HepG2 (cell line): ENCODE results near the gene AKAP6. TPM values are rescaled to one million over a fixed set of nuclear protein-coding genes. Genes with fewer than 3 reads are reported as not detected.

ENCODE experiments used
- ATAC-seq: fragments of 200-7000 bp; cut with Tn5 transposase; 3 replicates; pipeline ENCODE4 v1.9.1; 2020; ENCODE audit warnings: mild to moderate bottlenecking, moderate library complexity
- BruUV-seq: library from RNA; stranded (reverse); fragments of 400-500 nt; replicated peaks from 2 replicates; lab custom pipeline; 2021; lab: Mats Ljungman, UMichigan
- CTCF ChIA-PET: fragments of 300-600 bp; formaldehyde crosslinking; extraction: SDS; loops from one replicate; lab custom pipeline; 2021; ENCODE audit warnings: low total read pairs, inconsistent platforms, low intra/inter-chr PET ratio; lab: Yijun Ruan, JAX
- POLR2A ChIA-PET: fragments of 350-600 bp; sonication (Branson Sonifier 250); formaldehyde crosslinking; loops from one replicate; lab custom pipeline; 2020; ENCODE audit warnings: antibody characterized with exemption, inconsistent platforms; lab: Yijun Ruan, JAX
- DNase-seq: peaks from one replicate; pipeline ENCODE4 v3.0.0-alpha.2; 2015; ENCODE audit warnings: low spot score
- FAIRE-seq: peaks from 3 replicates; lab custom pipeline; 2011; peaks lifted over from hg19 to GRCh38; lab: Jason Lieb, UNC
- H2AFZ ChIP-seq: one replicate; pipeline ENCODE4 v1.6.1; 2011; ENCODE audit warnings: low read length, inconsistent platforms
- H3K27ac ChIP-seq: fragments of 300-600 bp; 3 replicates; pipeline ENCODE4 v1.8.0; 2011; ENCODE audit warnings: mixed run types, mild to moderate bottlenecking, mixed read lengths, low read length, inconsistent platforms; ENCODE audit not compliant: insufficient read depth; ENCODE audit errors: extremely low read length
- H3K27me3 ChIP-seq, 2 experiments: fragments of 200-600 bp in 1 of 2; 2 replicates in 1 of 2; 3 replicates in 1 of 2; pipeline versions ENCODE4 v1.6.0 to v1.8.0; 2011; ENCODE audit warnings: low read length in 2 of 2, mild to moderate bottlenecking in 2 of 2, moderate library complexity in 2 of 2, inconsistent platforms in 1 of 2; ENCODE audit not compliant: insufficient read depth in 2 of 2, control insufficient read depth in 1 of 2
- H3K36me3 ChIP-seq, 2 experiments: fragments of 200-600 bp in 1 of 2; replicated peaks in 1 of 2; 2 replicates in 1 of 2; 3 replicates in 1 of 2; pipeline versions ENCODE4 v1.5.1 to v1.8.0; 2011; ENCODE audit warnings: low read length in 2 of 2, inconsistent platforms in 1 of 2; ENCODE audit not compliant: insufficient read depth in 2 of 2, control insufficient read depth in 1 of 2
- H3K4me1 ChIP-seq: 2 replicates; pipeline ENCODE4 v1.5.1; 2012; ENCODE audit warnings: low read length, inconsistent platforms; ENCODE audit not compliant: insufficient read depth
- H3K4me2 ChIP-seq: 2 replicates; pipeline ENCODE4 v1.6.0; 2011; ENCODE audit warnings: low read depth, low read length, inconsistent platforms
- H3K4me3 ChIP-seq, 3 experiments: fragments of 200-600 bp in 1 of 3; sonication (generic), shearing (Covaris generic) in 1 of 3; replicated peaks in 1 of 3; 2 replicates each; pipeline ENCODE4 v1.5.1; 2011 to 2016; ENCODE audit warnings: low read length in 3 of 3, inconsistent platforms in 2 of 3, low read depth in 2 of 3, mild to moderate bottlenecking in 2 of 3, control low read depth in 1 of 3, mixed read lengths in 1 of 3; ENCODE audit not compliant: insufficient read depth in 1 of 3
- H3K79me2 ChIP-seq: one replicate; pipeline ENCODE4 v1.6.1; 2011; ENCODE audit warnings: low read length, inconsistent platforms; ENCODE audit not compliant: insufficient read depth
- H3K9ac ChIP-seq: 2 replicates; pipeline ENCODE4 v1.6.0; 2011; ENCODE audit warnings: mild to moderate bottlenecking, low read depth, low read length, inconsistent platforms; ENCODE audit not compliant: insufficient read depth
- H3K9me3 ChIP-seq: 2 replicates; pipeline ENCODE4 v1.5.1; 2012; ENCODE audit warnings: mild to moderate bottlenecking, low read length
- H4K20me1 ChIP-seq: 2 replicates; pipeline ENCODE4 v1.6.0; 2011; ENCODE audit warnings: inconsistent platforms, mild to moderate bottlenecking, low read length, moderate library complexity; ENCODE audit not compliant: insufficient read depth
- ATM ChIP-seq: fragments of 450-650 bp; IDR thresholded peaks from 2 replicates; pipeline ENCODE4 v1.7.1; 2017; ENCODE audit warnings: mild to moderate bottlenecking, borderline replicate concordance
- CBX2 ChIP-seq, 2 experiments: fragments of 200-600 bp in 1 of 2; sonication (generic); formaldehyde crosslinking in 1 of 2; IDR thresholded peaks; 2 replicates each; pipeline versions ENCODE4 v1.7.0 to v1.8.1; 2018 to 2022; ENCODE audit warnings: low read depth in 2 of 2, low read length in 1 of 2, mild to moderate bottlenecking in 1 of 2, missing genetic modification reagents in 1 of 2
- FOXC1 ChIP-seq: sonication (generic); formaldehyde crosslinking; IDR thresholded peaks from 2 replicates; pipeline ENCODE4 v1.8.0; 2022; ENCODE audit warnings: mild to moderate bottlenecking, missing genetic modification reagents, borderline replicate concordance
- GTF3A ChIP-seq: sonication (generic); formaldehyde crosslinking; conservative IDR thresholded peaks from 2 replicates; pipeline ENCODE4 v1.4.0; 2020; ENCODE audit warnings: mild to moderate bottlenecking, missing genetic modification reagents
- HNRNPLL ChIP-seq: fragments of 200-400 bp; formaldehyde crosslinking; IDR thresholded peaks from 2 replicates; pipeline ENCODE4 v1.6.1; 2017; ENCODE audit warnings: mild to moderate bottlenecking, low read depth, low read length; ENCODE audit not compliant: poor library complexity, severe bottlenecking
- MEIS1 ChIP-seq: sonication (generic); formaldehyde crosslinking; IDR thresholded peaks from 2 replicates; pipeline ENCODE4 v1.9.0; 2021; ENCODE audit warnings: mild to moderate bottlenecking, missing genetic modification reagents, moderate library complexity, borderline replicate concordance
- NCOA5 ChIP-seq: sonication (generic); formaldehyde crosslinking; IDR thresholded peaks from 2 replicates; pipeline ENCODE4 v1.4.0; 2020; ENCODE audit warnings: missing genetic modification reagents
- RBM39 ChIP-seq: fragments of 200-400 bp; formaldehyde crosslinking; IDR thresholded peaks from one replicate; pipeline ENCODE4 v1.6.1; 2018; ENCODE audit warnings: antibody characterized with exemption, mild to moderate bottlenecking, low read depth, low read length; ENCODE audit not compliant: poor library complexity, severe bottlenecking
- ZNF232 ChIP-seq: sonication (generic); formaldehyde crosslinking; IDR thresholded peaks from 2 replicates; pipeline ENCODE4 v1.4.0; 2020; ENCODE audit warnings: missing genetic modification reagents, borderline replicate concordance
- ZNF598 ChIP-seq: sonication (generic); formaldehyde crosslinking; IDR thresholded peaks from 2 replicates; pipeline ENCODE4 v1.5.1; 2020; ENCODE audit warnings: mild to moderate bottlenecking, missing genetic modification reagents, borderline replicate concordance
- ZSCAN22 ChIP-seq: sonication (generic); formaldehyde crosslinking; IDR thresholded peaks from 2 replicates; pipeline ENCODE4 v1.4.0; 2020; ENCODE audit warnings: mild to moderate bottlenecking, missing genetic modification reagents
- WGBS: methylation state at CpG from one replicate; pipeline ENCODE4 v1.1.6; 2017; ENCODE audit warnings: low lambda C conversion rate; 5-methylcytosine and 5-hydroxymethylcytosine counted together
- in situ Hi-C: cut with HindIII; loops from 2 replicates; pipeline ENCODE4 v1.10.0; 2017; ENCODE audit warnings: low pct_unique_long_range_greater_than_20kb; ENCODE audit not compliant: extremely low pct_ligation_motif_present
- intact Hi-C: fragments of 100-400 bp; cut with micrococcal nuclease; formaldehyde crosslinking; loops from one replicate; pipeline ENCODE4 v1.10.0; 2022; ENCODE audit not compliant: unreplicated experiment
- polyA plus RNA-seq, 8 experiments: library from polyadenylated mRNA; depleted of rRNA in 3 of 8; stranded (reverse) in 7 of 8; unstranded in 1 of 8; fragments of >200 nt; fragmentation: Illumina TruSeq in 4 of 8; extraction: Trizol in 4 of 8; gene quantifications; 2 replicates each; pipeline versions ENCODE4 v1.2.1 to v1.2.3, GENCODE V29; 2011 to 2016; ENCODE audit warnings: low read depth in 4 of 8, missing spikeins in 1 of 8, mixed read lengths in 1 of 8; ENCODE audit not compliant: insufficient read depth in 1 of 8
- total RNA-seq, 5 experiments: library from RNA; depleted of rRNA; stranded (reverse); fragments of >200 nt; fragmentation: Illumina TruSeq; extraction: Trizol; gene quantifications; 2 replicates each; pipeline ENCODE4 v1.2.3, GENCODE V29; 2016; ENCODE audit warnings: low read depth in 1 of 5
- TF ChIP-seq, protein P1 (sequence below): sonication (generic); formaldehyde crosslinking; IDR thresholded peaks from 2 replicates; pipeline ENCODE4 v1.8.1; 2023; ENCODE audit warnings: mild to moderate bottlenecking, moderate library complexity, missing genetic modification reagents
- TF ChIP-seq, protein P2 (sequence below): IDR thresholded peaks from 2 replicates; pipeline ENCODE4 v1.6.1; 2016; ENCODE audit warnings: low read depth, missing genetic modification reagents, missing compliant biosample characterization

The AKAP6 gene
- total and polyA plus RNA-seq, 2 of the 13 experiments (the other 11 are each of a cell fraction or from before 2014, with no cell fraction given), result 1.4 TPM

- TF ChIP-seq RBM39 (no peak), MEIS1 (CRISPR knock-in tag) (no peak), GTF3A (CRISPR knock-in tag) (no peak)
These were observed 195.7 kb downstream of the AKAP6 start (continued) for GRCh38 chr14:32524609-32525375.

- POLR2A ChIA-PET, result no interaction called here
- TF ChIP-seq CBX2 (IDR thresholded peaks at IDR 0.05; ENCODE audit: low read depth, low read length) (no peak), CBX2 (CRISPR knock-in tag; IDR thresholded peaks at IDR 0.05; ENCODE audit: low read depth) (no peak), ZNF598 (CRISPR knock-in tag) (no peak), ZNF232 (CRISPR knock-in tag) (no peak), HNRNPLL (no peak), NCOA5 (CRISPR knock-in tag) (no peak), ATM (no peak), FOXC1 (no peak), ZSCAN22 (CRISPR knock-in tag) (no peak)
- TF ChIP-seq, protein P1, sequence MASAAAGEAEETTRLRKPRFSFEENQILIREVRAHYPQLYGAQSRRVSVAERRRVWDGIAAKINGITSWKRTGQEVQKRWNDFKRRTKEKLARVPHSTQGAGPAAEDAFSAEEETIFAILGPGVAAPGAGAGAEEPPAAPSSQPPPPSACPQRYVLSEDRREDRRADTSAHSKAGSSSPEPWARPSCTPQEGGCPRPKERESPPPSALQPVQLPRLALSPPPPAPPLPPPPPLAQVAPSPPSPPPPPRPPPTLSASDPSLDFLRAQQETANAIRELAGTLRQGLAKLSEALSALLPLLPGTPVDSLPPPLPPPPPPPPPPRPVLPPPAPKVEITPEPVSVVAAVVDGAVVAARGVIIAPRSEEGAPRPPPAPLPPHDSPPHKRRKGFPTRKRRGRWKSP (CRISPR knock-in tag), result no peak
- TF ChIP-seq, protein P2, sequence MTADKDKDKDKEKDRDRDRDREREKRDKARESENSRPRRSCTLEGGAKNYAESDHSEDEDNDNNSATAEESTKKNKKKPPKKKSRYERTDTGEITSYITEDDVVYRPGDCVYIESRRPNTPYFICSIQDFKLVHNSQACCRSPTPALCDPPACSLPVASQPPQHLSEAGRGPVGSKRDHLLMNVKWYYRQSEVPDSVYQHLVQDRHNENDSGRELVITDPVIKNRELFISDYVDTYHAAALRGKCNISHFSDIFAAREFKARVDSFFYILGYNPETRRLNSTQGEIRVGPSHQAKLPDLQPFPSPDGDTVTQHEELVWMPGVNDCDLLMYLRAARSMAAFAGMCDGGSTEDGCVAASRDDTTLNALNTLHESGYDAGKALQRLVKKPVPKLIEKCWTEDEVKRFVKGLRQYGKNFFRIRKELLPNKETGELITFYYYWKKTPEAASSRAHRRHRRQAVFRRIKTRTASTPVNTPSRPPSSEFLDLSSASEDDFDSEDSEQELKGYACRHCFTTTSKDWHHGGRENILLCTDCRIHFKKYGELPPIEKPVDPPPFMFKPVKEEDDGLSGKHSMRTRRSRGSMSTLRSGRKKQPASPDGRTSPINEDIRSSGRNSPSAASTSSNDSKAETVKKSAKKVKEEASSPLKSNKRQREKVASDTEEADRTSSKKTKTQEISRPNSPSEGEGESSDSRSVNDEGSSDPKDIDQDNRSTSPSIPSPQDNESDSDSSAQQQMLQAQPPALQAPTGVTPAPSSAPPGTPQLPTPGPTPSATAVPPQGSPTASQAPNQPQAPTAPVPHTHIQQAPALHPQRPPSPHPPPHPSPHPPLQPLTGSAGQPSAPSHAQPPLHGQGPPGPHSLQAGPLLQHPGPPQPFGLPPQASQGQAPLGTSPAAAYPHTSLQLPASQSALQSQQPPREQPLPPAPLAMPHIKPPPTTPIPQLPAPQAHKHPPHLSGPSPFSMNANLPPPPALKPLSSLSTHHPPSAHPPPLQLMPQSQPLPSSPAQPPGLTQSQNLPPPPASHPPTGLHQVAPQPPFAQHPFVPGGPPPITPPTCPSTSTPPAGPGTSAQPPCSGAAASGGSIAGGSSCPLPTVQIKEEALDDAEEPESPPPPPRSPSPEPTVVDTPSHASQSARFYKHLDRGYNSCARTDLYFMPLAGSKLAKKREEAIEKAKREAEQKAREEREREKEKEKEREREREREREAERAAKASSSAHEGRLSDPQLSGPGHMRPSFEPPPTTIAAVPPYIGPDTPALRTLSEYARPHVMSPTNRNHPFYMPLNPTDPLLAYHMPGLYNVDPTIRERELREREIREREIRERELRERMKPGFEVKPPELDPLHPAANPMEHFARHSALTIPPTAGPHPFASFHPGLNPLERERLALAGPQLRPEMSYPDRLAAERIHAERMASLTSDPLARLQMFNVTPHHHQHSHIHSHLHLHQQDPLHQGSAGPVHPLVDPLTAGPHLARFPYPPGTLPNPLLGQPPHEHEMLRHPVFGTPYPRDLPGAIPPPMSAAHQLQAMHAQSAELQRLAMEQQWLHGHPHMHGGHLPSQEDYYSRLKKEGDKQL (CRISPR knock-in tag), result no peak
These were observed 196.5 kb downstream of the AKAP6 start for GRCh38 chr14:32525591-32525990.

More at GRCh38 chr14:32525591-32525990, 196.5 kb downstream of the AKAP6 start:
- FAIRE-seq (no peak), DNase-seq (no peak), ATAC-seq (no peak)
- no peak overlapping the region for H3K4me2 ChIP-seq
- H3K79me2 ChIP-seq, result no peaks in the 10 kb centered on the region
- no peak overlapping the region for H2AFZ ChIP-seq
- intact Hi-C loops (no loop called here), in situ Hi-C loops (no loop called here)
- H3K4me1 ChIP-seq, result no peaks in the 10 kb centered on the region
- WGBS, result 41% methylated on average over 2 of the region's 2 CpGs
- H3K9ac ChIP-seq, result no peak overlapping the region
- no TSS peak for BruUV-seq
- no peaks in the 10 kb centered on the region for H3K27me3 ChIP-seq
- H3K4me3 ChIP-seq, result no peak overlapping the region
- no peak overlapping the region for H3K27ac ChIP-seq
- H3K36me3 ChIP-seq, result no peaks in the 10 kb centered on the region
- no peaks in the 10 kb centered on the region for H4K20me1 ChIP-seq
- CTCF ChIA-PET, result no interaction called here
- H3K9me3 ChIP-seq, result no peaks in the 10 kb centered on the region
